Keratinocyte (primary cell): ENCODE results near the gene FTCD. TPM values are rescaled to one million over a fixed set of nuclear protein-coding genes. Genes with fewer than 3 reads are reported as not detected.

ENCODE experiments used
- DNase-seq: peaks from one replicate; pipeline ENCODE4 v3.0.0-alpha.2; 2011; ENCODE audit warnings: low read depth, missing footprints, low spot score
- FAIRE-seq: peaks from 2 replicates; lab custom pipeline; 2011; peaks lifted over from hg19 to GRCh38; lab: Jason Lieb, UNC
- H2AFZ ChIP-seq: 2 replicates; pipeline ENCODE4 v1.6.0; 2012; ENCODE audit warnings: low read length, control low read depth, inconsistent platforms; ENCODE audit not compliant: control insufficient read depth
- H3K27ac ChIP-seq: 2 replicates; pipeline ENCODE4 v1.5.1; 2011; ENCODE audit warnings: low read length; ENCODE audit not compliant: control insufficient read depth, insufficient read depth
- H3K27me3 ChIP-seq: 3 replicates; pipeline ENCODE4 v1.6.0; 2011; ENCODE audit warnings: low read length; ENCODE audit not compliant: control insufficient read depth, insufficient read depth; ENCODE audit errors: extremely low read depth
- H3K36me3 ChIP-seq, 2 experiments: 2 replicates in 1 of 2; 3 replicates in 1 of 2; pipeline ENCODE4 v1.5.1; 2011; ENCODE audit warnings: low read length in 2 of 2, mild to moderate bottlenecking in 1 of 2; ENCODE audit not compliant: control insufficient read depth in 2 of 2, insufficient read depth in 2 of 2; ENCODE audit errors: extremely low read depth in 1 of 2
- H3K4me1 ChIP-seq: 3 replicates; pipeline ENCODE4 v1.5.1; 2011; ENCODE audit warnings: low read length; ENCODE audit not compliant: control insufficient read depth, insufficient read depth; ENCODE audit errors: extremely low read depth
- H3K4me2 ChIP-seq: 3 replicates; pipeline ENCODE4 v1.6.0; 2011; ENCODE audit warnings: low read depth, low read length; ENCODE audit not compliant: control insufficient read depth, insufficient read depth; ENCODE audit errors: extremely low read depth
- H3K4me3 ChIP-seq, 3 experiments: fragments of 200-600 bp in 1 of 3; sonication (generic) in 1 of 3; 2 replicates in 2 of 3; 3 replicates in 1 of 3; pipeline ENCODE4 v1.5.1; 2011 to 2016; ENCODE audit warnings: low read length in 3 of 3, mild to moderate bottlenecking in 3 of 3, control low read depth in 2 of 3, inconsistent platforms in 1 of 3, low read depth in 1 of 3, mixed read lengths in 1 of 3, mixed run types in 1 of 3, moderate library complexity in 1 of 3; ENCODE audit not compliant: control insufficient read depth in 2 of 3, insufficient read depth in 2 of 3; ENCODE audit errors: extremely low read depth in 1 of 3
- H3K79me2 ChIP-seq: 2 replicates; pipeline ENCODE4 v1.6.0; 2012; ENCODE audit warnings: low read length; ENCODE audit not compliant: control insufficient read depth, insufficient read depth
- H3K9ac ChIP-seq: 3 replicates; pipeline ENCODE4 v1.6.0; 2011; ENCODE audit warnings: low read length; ENCODE audit not compliant: control insufficient read depth, insufficient read depth; ENCODE audit errors: extremely low read depth
- H3K9me1 ChIP-seq: 3 replicates; pipeline ENCODE4 v1.6.0; 2011; ENCODE audit warnings: low read length; ENCODE audit not compliant: control insufficient read depth, insufficient read depth; ENCODE audit errors: extremely low read depth
- H3K9me3 ChIP-seq: 2 replicates; pipeline ENCODE4 v1.5.1; 2012; ENCODE audit warnings: low read depth, low read length; ENCODE audit not compliant: control insufficient read depth
- H4K20me1 ChIP-seq: 3 replicates; pipeline ENCODE4 v1.6.0; 2011; ENCODE audit warnings: low read length; ENCODE audit not compliant: control insufficient read depth, insufficient read depth; ENCODE audit errors: extremely low read depth
- CTCF ChIP-seq, 3 experiments: IDR thresholded peaks in 1 of 3; conservative IDR thresholded peaks in 1 of 3; optimal IDR thresholded peaks in 1 of 3; 2 replicates in 2 of 3; 3 replicates in 1 of 3; pipeline versions ENCODE3 to v1.5.1; 2011; ENCODE audit warnings: low read length in 3 of 3, mild to moderate bottlenecking in 3 of 3, moderate library complexity in 2 of 3, control low read depth in 1 of 3, inconsistent platforms in 1 of 3; ENCODE audit not compliant: insufficient read depth in 2 of 3; ENCODE audit errors: extremely low read depth in 1 of 3
- EZH2 ChIP-seq: IDR thresholded peaks from one replicate; pipeline ENCODE4 v1.6.1; 2012; ENCODE audit warnings: inconsistent platforms, mild to moderate bottlenecking, low read length, moderate library complexity
- dilution Hi-C: fragments of 300-500 bp; cut with MboI; formaldehyde crosslinking; loops from one replicate; pipeline ENCODE4 v1.7.0; 2020; ENCODE audit warnings: low sequenced_read_pairs; ENCODE audit not compliant: extremely low pct_ligation_motif_present
- polyA plus RNA-seq, 5 experiments: library from polyadenylated mRNA; depleted of rRNA in 3 of 5; stranded (reverse) in 3 of 5; stranded (forward) in 1 of 5; unstranded in 1 of 5; fragments of >200 nt; gene quantifications; 1 replicate in 1 of 5; 2 replicates in 3 of 5; 3 replicates in 1 of 5; pipeline versions ENCODE4 v1.2.1 to v1.2.3, GENCODE V29; 2011 to 2012; ENCODE audit warnings: missing spikeins in 2 of 5, low read depth in 1 of 5, low replicate concordance in 1 of 5

FTCD gene
- polyA plus RNA-seq, 1 donor (not counting 4 experiments of a cell fraction or from before 2014, with no cell fraction given): not detected

GRCh38 chr21:46100020-46100419, 55.4 kb downstream of the FTCD start:
- Histone ChIP-seq H3K36me3 (no peaks in the 10 kb centered on the region), H2AFZ (no peak overlapping the region), H3K27ac (no peak overlapping the region), H3K27me3 (peaks cover 43% of the 10 kb centered on the region), H3K4me2 (no peak overlapping the region), H3K4me1 (no peaks in the 10 kb centered on the region), H3K9me3 (no peaks in the 10 kb centered on the region), H3K9me1 (no peaks in the 10 kb centered on the region), H3K79me2 (no peaks in the 10 kb centered on the region), H3K4me3 (no peak overlapping the region), H4K20me1 (no peaks in the 10 kb centered on the region), H3K9ac (no peak overlapping the region)
- dilution Hi-C loops: no loop called here
- TF ChIP-seq CTCF (optimal IDR thresholded peaks at IDR 0.05 in 1 of 3, IDR thresholded peaks at IDR 0.05 in 1 of 3, conservative IDR thresholded peaks at IDR 0.05 in 1 of 3; ENCODE audit: extremely low read depth in 1 of 3, insufficient read depth in 2 of 3, low read length in 3 of 3) (no peak), EZH2 (no peak)
- no peak for FAIRE-seq
- DNase-seq: no peak

DNA sequence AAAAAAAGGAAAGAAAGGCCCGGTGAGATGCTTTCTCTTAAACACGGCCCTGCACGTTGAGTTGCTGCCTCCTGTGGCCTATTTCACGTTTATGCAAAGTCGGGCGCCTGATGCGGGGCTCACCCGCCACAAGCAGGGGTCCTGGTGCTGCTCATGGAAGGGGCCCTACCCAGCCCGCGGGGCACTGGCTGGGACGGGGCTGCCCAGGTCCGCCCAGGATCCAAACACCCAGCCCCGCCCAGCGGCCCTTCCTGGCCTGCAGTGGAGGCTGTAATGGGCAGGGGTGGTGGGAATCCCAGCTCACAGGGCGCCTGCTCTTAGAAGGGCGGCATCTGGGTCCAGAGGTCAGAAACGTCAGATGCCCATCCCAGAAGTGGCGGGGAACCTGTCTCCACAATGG, 55.9 kb downstream of the FTCD start:
- FAIRE-seq (no peak), DNase-seq (no peak)
- Histone ChIP-seq H2AFZ (no peak overlapping the region), H3K4me3 (no peak overlapping the region), H3K9me1 (no peaks in the 10 kb centered on the region), H4K20me1 (no peaks in the 10 kb centered on the region), H3K36me3 (no peaks in the 10 kb centered on the region), H3K4me1 (no peaks in the 10 kb centered on the region), H3K27ac (no peak overlapping the region), H3K9me3 (no peaks in the 10 kb centered on the region), H3K79me2 (no peaks in the 10 kb centered on the region), H3K4me2 (no peak overlapping the region), H3K27me3 (peaks cover 43% of the 10 kb centered on the region), H3K9ac (no peak overlapping the region)
- dilution Hi-C loops: no loop called here
- TF ChIP-seq EZH2: peak; percentile 74
- TF ChIP-seq CTCF (optimal IDR thresholded peaks at IDR 0.05 in 1 of 3, IDR thresholded peaks at IDR 0.05 in 1 of 3, conservative IDR thresholded peaks at IDR 0.05 in 1 of 3; ENCODE audit: extremely low read depth in 1 of 3, insufficient read depth in 2 of 3, low read length in 3 of 3): peak in 1 of 3 experiments; percentile 1
